Fibroblast of the aortic adventitia (primary cell): ENCODE measurements around the gene SNAPC2. TPM values are rescaled to one million over a fixed set of nuclear protein-coding genes. Genes with fewer than 3 reads are reported as not detected.
A peak's percentile ranks its signal among the peaks of the same experiment; 100 is the strongest.

Experiments
- DNase-seq: peaks from one replicate; pipeline ENCODE4 v3.0.0-alpha.2; 2010; ENCODE audit warnings: low read depth
- H3K4me3 ChIP-seq: 2 replicates; pipeline ENCODE4 v1.5.1; 2011; ENCODE audit warnings: low read depth, mild to moderate bottlenecking, control low read depth, low read length, moderate library complexity
- CTCF ChIP-seq: IDR thresholded peaks from 2 replicates; pipeline ENCODE4 v1.5.1; 2011; ENCODE audit warnings: mild to moderate bottlenecking, low read length, control low read depth, inconsistent platforms; ENCODE audit not compliant: insufficient read depth
- total RNA-seq: library from RNA; depleted of rRNA; stranded (reverse); fragments of >200 nt; gene quantifications from 2 replicates; pipeline ENCODE4 v1.2.3, GENCODE V29; 2012; ENCODE audit warnings: low replicate concordance

Gene SNAPC2
- 17.3 and 27.8 TPM in 2 replicates for total RNA-seq

- DNase-seq = peak; percentile 93
- no peak for TF ChIP-seq CTCF
- H3K4me3 ChIP-seq = peak within 1 kb of the TSS; percentile 82
Observed at GRCh38 chr19:7919610-7920518, at the start of gene SNAPC2. Gene SNAPC2 (plus strand): TSS chr19:7920338. CDS start chr19:7920367, 29 bp downstream.

- TF ChIP-seq CTCF = no peak
- peak; percentile 46 for DNase-seq
- no peak overlapping the region for H3K4me3 ChIP-seq
Observed at GRCh38 chr19:7870571-7871436, 49.3 kb upstream of the SNAPC2 start.

- peak; percentile 97 for DNase-seq
- TF ChIP-seq CTCF = no peak
- H3K4me3 ChIP-seq = peak overlapping the region; percentile 61
Observed at GRCh38 chr19:7871437-7872305, 48.5 kb upstream of the SNAPC2 start.

- H3K4me3 ChIP-seq = peak overlapping the region; percentile 19
- no peak for DNase-seq
- no peak for TF ChIP-seq CTCF
Observed at GRCh38 chr19:7872306-7873204, 47.6 kb upstream of the SNAPC2 start.

- DNase-seq = no peak
- H3K4me3 ChIP-seq = no peak overlapping the region
- TF ChIP-seq CTCF = no peak
Observed at GRCh38 chr19:7873304-7874075, 46.6 kb upstream of the SNAPC2 start.
